Psoas muscle (tissue), 8 donors: ENCODE results near the gene ARHGAP11A. TPM values are rescaled to one million over a fixed set of nuclear protein-coding genes. Genes with fewer than 3 reads are reported as not detected.

ENCODE experiments used
- ATAC-seq, 4 donors: fragments of 200-7000 bp; cut with Tn5 transposase; one replicate each; pipeline ENCODE4 v1.9.1; 2020; ENCODE audit warnings: moderate library complexity in 3 of 4, mild to moderate bottlenecking in 2 of 4
- DNase-seq, 2 donors: peaks; one replicate each; pipeline ENCODE4 v3.0.0-alpha.2; 2020
- H3K27ac ChIP-seq: fragments of 200-600 bp; one replicate; pipeline ENCODE4 v1.8.0; 2022
- H3K27me3 ChIP-seq, 3 donors: fragments of 200-600 bp in 1 of 3; one replicate each; pipeline versions ENCODE4 v1.6.1 to v1.8.0; 2013 to 2022; ENCODE audit warnings: low read length in 2 of 3, mild to moderate bottlenecking in 2 of 3, moderate library complexity in 1 of 3; ENCODE audit not compliant: insufficient read depth in 3 of 3
- H3K36me3 ChIP-seq, 2 donors: fragments of 200-600 bp in 1 of 2; one replicate each; pipeline versions ENCODE4 v1.6.1 to v1.8.0; 2013 to 2022; ENCODE audit warnings: low read depth in 1 of 2, mild to moderate bottlenecking in 1 of 2, moderate library complexity in 1 of 2; ENCODE audit not compliant: insufficient read depth in 1 of 2
- H3K4me1 ChIP-seq: fragments of 200-600 bp; one replicate; pipeline ENCODE4 v1.8.0; 2022
- H3K4me3 ChIP-seq: fragments of 200-600 bp; one replicate; pipeline ENCODE4 v1.8.0; 2022; ENCODE audit warnings: mild to moderate bottlenecking
- H3K9me3 ChIP-seq: fragments of 200-600 bp; one replicate; pipeline ENCODE4 v1.8.0; 2022
- WGBS, 3 donors: extraction: QIAGEN DNeasy Blood & Tissue Kit; methylation state at CpG; one replicate each; pipeline versions ENCODE4 v1.1.6 to v1.1.7; 2013; 5-methylcytosine and 5-hydroxymethylcytosine counted together
- intact Hi-C, 2 donors: fragments of 100-400 bp; cut with DNase I; formaldehyde crosslinking; loops; one replicate each; pipeline versions ENCODE4 v1.11.0 to v1.14.2; 2022
- polyA plus RNA-seq, 3 donors: library from polyadenylated mRNA; stranded (reverse); fragments of 200-250 nt; gene quantifications; one replicate each; pipeline ENCODE4 v1.2.3, GENCODE V29; 2013
- total RNA-seq, 4 donors: library from RNA; stranded (reverse); fragmentation: NEBNext Ultra II Directional in 2 of 4; extraction: Animal tissue kit (Norgen Biotek cat#: 25700) in 2 of 4; gene quantifications; one replicate each; pipeline versions ENCODE4 v1.2.1 to v1.2.4, GENCODE V29; 2021 to 2023
- TF ChIP-seq, protein P1 (sequence below): fragments of 200-600 bp; IDR thresholded peaks from one replicate; pipeline ENCODE4 v1.8.0; 2022; ENCODE audit warnings: antibody characterized with exemption
- donor health status: healthy with polysubstance abuse.
- donor health status: DM: no; HTN: no; CAD: no; lungs with moderate emphysema.
- donor health status: Bipolar disorder and iron deficiency.
- donor health status: healthy.
- donor health status: DM: yes; HTN: yes; CAD: no.
- donor health status: DM: no; HTN: no; CAD: no.
- donor health status: DM: no; HTN: no; CAD: no.
- donor health status: DM: yes; HTN: yes; CAD: no.

The ARHGAP11A gene
- total and polyA plus RNA-seq, 7 donors, result 0.41 to 2.8 (median 1.6) TPM

DNA sequence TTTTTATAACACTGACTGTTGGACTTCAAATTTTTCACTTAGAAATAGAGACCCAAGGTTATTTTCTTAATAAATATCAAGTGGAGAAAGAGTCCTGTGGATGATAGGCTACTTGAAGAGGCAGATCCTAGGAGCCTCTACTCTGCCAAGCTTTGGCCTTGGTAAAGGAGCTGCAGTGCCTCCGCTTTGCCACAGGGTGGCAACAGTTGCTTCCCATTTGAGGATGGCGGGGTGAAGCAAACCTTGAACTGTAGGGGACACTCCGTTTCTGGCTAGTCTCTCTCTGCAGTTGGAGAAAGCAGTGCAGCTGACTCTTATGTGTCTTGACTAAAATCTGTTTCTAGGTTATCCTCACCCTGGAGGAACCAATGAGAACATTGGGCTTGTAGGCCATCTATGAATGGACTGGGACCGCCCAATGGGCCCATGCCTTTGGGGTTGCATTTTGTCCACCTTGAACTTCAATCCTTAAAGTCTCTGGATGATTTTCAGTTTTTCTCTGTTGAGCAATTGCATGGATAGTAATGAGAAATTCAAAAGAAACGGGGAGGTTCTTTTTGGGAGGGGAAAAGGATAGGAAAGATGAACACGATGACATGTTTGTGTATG, 36.0 kb downstream of the ARHGAP11A start:
- Histone ChIP-seq H3K36me3 (no peaks in the 10 kb centered on the region), H3K4me3 (no peak overlapping the region), H3K9me3 (no peaks in the 10 kb centered on the region), H3K27ac (no peak overlapping the region), H3K4me1 (no peaks in the 10 kb centered on the region), H3K27me3 (no peaks in the 10 kb centered on the region)
- WGBS, 3 donors, result 38 to 43% (median 39%) methylated on average over 6 of the region's 6 CpGs
- ATAC-seq (peak; percentile 74 to 88 (median 82)), DNase-seq (peak; percentile 27 to 64)
- intact Hi-C loops, result no loop called here
- TF ChIP-seq, protein P1, sequence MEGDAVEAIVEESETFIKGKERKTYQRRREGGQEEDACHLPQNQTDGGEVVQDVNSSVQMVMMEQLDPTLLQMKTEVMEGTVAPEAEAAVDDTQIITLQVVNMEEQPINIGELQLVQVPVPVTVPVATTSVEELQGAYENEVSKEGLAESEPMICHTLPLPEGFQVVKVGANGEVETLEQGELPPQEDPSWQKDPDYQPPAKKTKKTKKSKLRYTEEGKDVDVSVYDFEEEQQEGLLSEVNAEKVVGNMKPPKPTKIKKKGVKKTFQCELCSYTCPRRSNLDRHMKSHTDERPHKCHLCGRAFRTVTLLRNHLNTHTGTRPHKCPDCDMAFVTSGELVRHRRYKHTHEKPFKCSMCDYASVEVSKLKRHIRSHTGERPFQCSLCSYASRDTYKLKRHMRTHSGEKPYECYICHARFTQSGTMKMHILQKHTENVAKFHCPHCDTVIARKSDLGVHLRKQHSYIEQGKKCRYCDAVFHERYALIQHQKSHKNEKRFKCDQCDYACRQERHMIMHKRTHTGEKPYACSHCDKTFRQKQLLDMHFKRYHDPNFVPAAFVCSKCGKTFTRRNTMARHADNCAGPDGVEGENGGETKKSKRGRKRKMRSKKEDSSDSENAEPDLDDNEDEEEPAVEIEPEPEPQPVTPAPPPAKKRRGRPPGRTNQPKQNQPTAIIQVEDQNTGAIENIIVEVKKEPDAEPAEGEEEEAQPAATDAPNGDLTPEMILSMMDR, result peak; percentile 77

DNA sequence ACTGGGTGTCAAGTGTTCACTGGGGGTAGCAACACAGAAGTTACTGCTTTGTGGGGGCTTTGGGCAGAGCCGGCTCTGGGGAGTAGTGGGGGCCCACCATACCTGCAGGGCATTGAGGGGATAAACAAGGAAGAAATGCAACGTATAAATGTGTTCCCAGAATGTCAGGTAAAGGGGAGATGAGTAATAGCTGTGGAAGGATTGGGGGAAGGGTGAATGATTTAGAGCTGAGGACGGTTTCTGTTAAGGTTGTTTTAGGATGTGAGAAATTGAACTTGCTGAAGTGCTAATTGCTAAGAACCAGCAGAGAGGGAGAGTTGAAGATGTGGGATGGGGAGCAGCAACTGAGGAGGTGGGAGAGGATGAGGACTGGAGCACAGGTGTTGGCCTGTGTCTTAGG, 36.9 kb downstream of the ARHGAP11A start:
- H3K4me3 ChIP-seq, result no peak overlapping the region
- no peaks in the 10 kb centered on the region for H3K36me3 ChIP-seq
- 71 to 77% (median 72%) methylated on average over 3 of the region's 3 CpGs for WGBS, 3 donors
- H3K9me3 ChIP-seq, result no peaks in the 10 kb centered on the region
- intact Hi-C loops, result no loop called here
- H3K27me3 ChIP-seq, result no peaks in the 10 kb centered on the region
- DNase-seq (no peak), ATAC-seq (no peak)
- H3K4me1 ChIP-seq, result no peaks in the 10 kb centered on the region
- H3K27ac ChIP-seq, result no peak overlapping the region
- TF ChIP-seq, protein P1, result no peak

DNA sequence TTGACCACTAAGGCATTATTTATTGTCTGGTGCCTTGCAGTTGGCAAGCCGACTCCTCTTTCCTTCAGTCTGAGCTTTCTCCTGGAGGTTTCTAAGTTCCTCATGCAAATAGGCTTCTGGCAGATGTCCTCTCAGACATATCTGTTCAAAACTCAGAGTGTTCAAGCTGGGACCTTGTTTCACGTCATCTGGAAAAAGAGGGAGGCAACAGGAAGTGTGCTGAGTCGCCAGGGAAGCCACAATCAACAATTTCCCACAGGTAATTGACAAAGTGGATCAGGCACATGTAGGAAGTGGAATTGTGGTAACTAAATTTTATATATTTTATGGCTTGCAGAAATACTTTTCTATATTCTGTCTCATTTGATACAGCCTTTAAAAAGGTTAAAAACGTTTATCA, 40.8 kb downstream of the ARHGAP11A start:
- Histone ChIP-seq H3K4me1 (peaks cover 10% of the 10 kb centered on the region), H3K36me3 (no peaks in the 10 kb centered on the region), H3K9me3 (no peaks in the 10 kb centered on the region), H3K27me3 (no peaks in the 10 kb centered on the region), H3K27ac (no peak overlapping the region), H3K4me3 (no peak overlapping the region)
- ATAC-seq, result no peak
- 56 to 66% (median 56%) methylated on average over 4 of the region's 4 CpGs for WGBS, 3 donors
- DNase-seq, result no peak
- TF ChIP-seq, protein P1, result no peak
- intact Hi-C loops, result no loop called here

DNA sequence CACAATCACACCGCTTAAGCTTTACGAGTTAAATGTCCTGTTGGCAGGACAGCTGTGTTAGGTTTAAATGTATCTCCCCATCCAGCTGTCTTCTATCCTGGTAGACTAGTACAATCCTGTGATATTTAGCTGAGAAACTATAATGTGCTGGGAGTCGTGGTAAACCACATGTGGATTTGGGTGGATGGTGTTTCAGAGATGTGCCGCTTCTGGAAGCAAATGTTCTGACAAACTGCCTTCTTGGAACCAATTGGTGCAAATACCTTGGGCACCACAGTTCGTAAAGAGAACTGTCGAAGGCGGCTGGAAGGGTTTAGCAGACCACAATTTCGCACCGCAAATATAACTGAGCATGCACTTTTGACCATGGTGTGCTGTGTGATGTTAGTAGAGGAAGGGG, 41.2 kb downstream of the ARHGAP11A start:
- no peaks in the 10 kb centered on the region for H3K9me3 ChIP-seq
- DNase-seq (no peak), ATAC-seq (no peak)
- WGBS, 3 donors, result 67 to 83% (median 76%) methylated on average over 9 of the region's 9 CpGs
- no peak overlapping the region for H3K27ac ChIP-seq
- H3K27me3 ChIP-seq, result no peaks in the 10 kb centered on the region
- TF ChIP-seq, protein P1, result no peak
- no peaks in the 10 kb centered on the region for H3K36me3 ChIP-seq
- peaks cover 10% of the 10 kb centered on the region for H3K4me1 ChIP-seq
- no peak overlapping the region for H3K4me3 ChIP-seq
- intact Hi-C loops, result no loop called here
